OCI-LY3 (cell line): ENCODE data around the gene NPFFR1.

Source experiments
- H2AFZ ChIP-seq: fragments of 200-600, 300-600 bp; shearing (Covaris generic); 2 replicates; pipeline ENCODE4 v1.6.0; 2014; ENCODE audit warnings: antibody characterized with exemption, low read depth, low read length
- H3K27ac ChIP-seq: fragments of 200-600, 300-600 bp; sonication (generic); 2 replicates; pipeline ENCODE4 v1.5.1; 2014; ENCODE audit warnings: mild to moderate bottlenecking, low read length, moderate library complexity, mixed read lengths
- H3K27me3 ChIP-seq: fragments of 200-600, 300-600 bp; sonication (generic); 2 replicates; pipeline ENCODE4 v1.6.1; 2014; ENCODE audit warnings: low read depth, low read length, mixed read lengths
- H3K36me3 ChIP-seq: fragments of 200-600, 300-600 bp; sonication (generic); replicated peaks from 2 replicates; pipeline ENCODE3; 2014; ENCODE audit warnings: low read depth, low read length, mixed read lengths
- H3K4me1 ChIP-seq: fragments of 300-600, 200-600 bp; sonication (generic); 2 replicates; pipeline ENCODE4 v1.6.1; 2014; ENCODE audit warnings: low read length, mixed read lengths
- H3K4me2 ChIP-seq: fragments of 200-600, 300-600 bp; sonication (generic); 2 replicates; pipeline ENCODE4 v1.6.1; 2014; ENCODE audit warnings: low read length, mixed read lengths
- H3K4me3 ChIP-seq: fragments of 300-600, 200-600 bp; sonication (generic); 2 replicates; pipeline ENCODE4 v1.5.1; 2014; ENCODE audit warnings: antibody characterized with exemption, mild to moderate bottlenecking, low read length, moderate library complexity
- H3K79me2 ChIP-seq: fragments of 300-600, 200-600 bp; shearing (Covaris generic); 2 replicates; pipeline ENCODE4 v1.6.1; 2014; ENCODE audit warnings: mild to moderate bottlenecking, low read length, mixed read lengths
- H3K9ac ChIP-seq: fragments of 300-600, 200-600 bp; shearing (Covaris generic); 2 replicates; pipeline ENCODE4 v1.6.0; 2014; ENCODE audit warnings: mild to moderate bottlenecking, low read length, moderate library complexity
- H3K9me3 ChIP-seq: fragments of 200-600, 300-600 bp; shearing (Covaris generic); 2 replicates; pipeline ENCODE4 v1.6.1; 2014; ENCODE audit warnings: low read length, mixed read lengths; ENCODE audit not compliant: insufficient read depth
- H4K20me1 ChIP-seq: fragments of 200-600, 300-600 bp; sonication (generic); 2 replicates; pipeline ENCODE4 v1.6.1; 2016; ENCODE audit warnings: low read length, mixed read lengths; ENCODE audit not compliant: insufficient read depth
- EZH2phosphoT487 ChIP-seq: fragments of 200-600 bp; shearing (Covaris generic); IDR thresholded peaks from 2 replicates; pipeline ENCODE4 v1.6.1; 2018; ENCODE audit warnings: antibody characterized with exemption, mixed run types, low read depth
- TF ChIP-seq, protein P1 (sequence below): fragments of 200-600, 300-600 bp; sonication (generic); IDR thresholded peaks from 2 replicates; pipeline ENCODE4 v1.5.1; 2014; ENCODE audit warnings: antibody characterized with exemption, low read length, low read depth

Gene NPFFR1

GRCh38 chr10:70283071-70283444 is 746 bp downstream of the NPFFR1 start:
- no peaks in the 10 kb centered on the region for H3K27me3 ChIP-seq
- TF ChIP-seq EZH2phosphoT487 = no peak
- H3K4me2 ChIP-seq = no peak overlapping the region
- no peak overlapping the region for H2AFZ ChIP-seq
- no peaks in the 10 kb centered on the region for H3K79me2 ChIP-seq
- no peaks in the 10 kb centered on the region for H3K36me3 ChIP-seq
- H3K27ac ChIP-seq = no peak overlapping the region
- H3K9ac ChIP-seq = no peak overlapping the region
- H3K9me3 ChIP-seq = no peaks in the 10 kb centered on the region
- H3K4me3 ChIP-seq = no peak overlapping the region
- H3K4me1 ChIP-seq = no peaks in the 10 kb centered on the region
- H4K20me1 ChIP-seq = no peaks in the 10 kb centered on the region

DNA sequence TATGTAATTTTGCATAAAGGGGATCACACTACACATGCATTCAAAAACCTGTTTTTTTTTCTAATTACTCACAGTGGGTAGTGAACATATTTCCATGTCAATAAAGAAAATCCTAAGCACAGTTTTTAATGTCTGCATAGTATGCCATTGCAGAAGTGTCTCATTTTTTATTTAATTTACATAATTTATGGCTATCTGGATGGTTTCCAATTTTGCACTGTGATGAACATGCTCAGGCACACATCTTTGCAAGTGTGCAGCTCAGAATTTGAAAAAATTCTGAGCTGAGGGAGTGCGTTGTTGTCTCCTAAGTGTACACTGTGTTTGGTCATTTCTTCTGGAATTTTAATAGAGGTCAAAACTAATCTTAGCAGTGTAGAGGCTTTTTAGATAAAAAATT is 2.2 kb downstream of the NPFFR1 start:
- TF ChIP-seq EZH2phosphoT487 = no peak
- TF ChIP-seq, protein P1, sequence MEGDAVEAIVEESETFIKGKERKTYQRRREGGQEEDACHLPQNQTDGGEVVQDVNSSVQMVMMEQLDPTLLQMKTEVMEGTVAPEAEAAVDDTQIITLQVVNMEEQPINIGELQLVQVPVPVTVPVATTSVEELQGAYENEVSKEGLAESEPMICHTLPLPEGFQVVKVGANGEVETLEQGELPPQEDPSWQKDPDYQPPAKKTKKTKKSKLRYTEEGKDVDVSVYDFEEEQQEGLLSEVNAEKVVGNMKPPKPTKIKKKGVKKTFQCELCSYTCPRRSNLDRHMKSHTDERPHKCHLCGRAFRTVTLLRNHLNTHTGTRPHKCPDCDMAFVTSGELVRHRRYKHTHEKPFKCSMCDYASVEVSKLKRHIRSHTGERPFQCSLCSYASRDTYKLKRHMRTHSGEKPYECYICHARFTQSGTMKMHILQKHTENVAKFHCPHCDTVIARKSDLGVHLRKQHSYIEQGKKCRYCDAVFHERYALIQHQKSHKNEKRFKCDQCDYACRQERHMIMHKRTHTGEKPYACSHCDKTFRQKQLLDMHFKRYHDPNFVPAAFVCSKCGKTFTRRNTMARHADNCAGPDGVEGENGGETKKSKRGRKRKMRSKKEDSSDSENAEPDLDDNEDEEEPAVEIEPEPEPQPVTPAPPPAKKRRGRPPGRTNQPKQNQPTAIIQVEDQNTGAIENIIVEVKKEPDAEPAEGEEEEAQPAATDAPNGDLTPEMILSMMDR = no peak
- H3K36me3 ChIP-seq = no peaks in the 10 kb centered on the region
- H3K4me1 ChIP-seq = peaks cover 4% of the 10 kb centered on the region
- H3K4me2 ChIP-seq = no peak overlapping the region
- H3K27me3 ChIP-seq = no peaks in the 10 kb centered on the region
- no peak overlapping the region for H3K9ac ChIP-seq
- no peaks in the 10 kb centered on the region for H3K79me2 ChIP-seq
- H2AFZ ChIP-seq = no peak overlapping the region
- no peaks in the 10 kb centered on the region for H3K9me3 ChIP-seq
- no peak overlapping the region for H3K4me3 ChIP-seq
- H4K20me1 ChIP-seq = no peaks in the 10 kb centered on the region
- H3K27ac ChIP-seq = no peak overlapping the region

DNA sequence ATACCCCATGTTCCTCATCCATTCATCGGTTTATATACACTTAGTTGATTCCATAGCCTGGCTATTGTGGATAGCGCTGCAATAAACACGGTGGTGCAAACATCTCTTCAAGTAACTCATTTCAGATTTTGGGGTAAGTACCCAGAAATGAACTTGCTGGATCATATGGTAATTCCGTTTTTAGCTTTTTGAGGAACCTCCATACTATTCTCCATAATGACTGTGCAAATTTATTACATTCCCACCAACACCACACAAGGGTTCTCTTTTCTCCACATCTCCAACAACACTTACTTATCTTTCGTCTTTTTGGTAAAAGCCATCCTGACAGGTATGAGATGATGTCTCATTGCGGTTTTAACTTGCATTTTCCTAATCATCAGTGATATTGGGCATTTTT is 3.7 kb downstream of the NPFFR1 start:
- Histone ChIP-seq H2AFZ (no peak overlapping the region), H3K4me2 (no peak overlapping the region), H3K9ac (no peak overlapping the region), H3K4me1 (peaks cover 4% of the 10 kb centered on the region), H4K20me1 (no peaks in the 10 kb centered on the region), H3K79me2 (no peaks in the 10 kb centered on the region), H3K36me3 (no peaks in the 10 kb centered on the region), H3K4me3 (no peak overlapping the region), H3K27me3 (no peaks in the 10 kb centered on the region), H3K9me3 (no peaks in the 10 kb centered on the region), H3K27ac (no peak overlapping the region)
- TF ChIP-seq EZH2phosphoT487 = no peak
- TF ChIP-seq, protein P1 = no peak

DNA sequence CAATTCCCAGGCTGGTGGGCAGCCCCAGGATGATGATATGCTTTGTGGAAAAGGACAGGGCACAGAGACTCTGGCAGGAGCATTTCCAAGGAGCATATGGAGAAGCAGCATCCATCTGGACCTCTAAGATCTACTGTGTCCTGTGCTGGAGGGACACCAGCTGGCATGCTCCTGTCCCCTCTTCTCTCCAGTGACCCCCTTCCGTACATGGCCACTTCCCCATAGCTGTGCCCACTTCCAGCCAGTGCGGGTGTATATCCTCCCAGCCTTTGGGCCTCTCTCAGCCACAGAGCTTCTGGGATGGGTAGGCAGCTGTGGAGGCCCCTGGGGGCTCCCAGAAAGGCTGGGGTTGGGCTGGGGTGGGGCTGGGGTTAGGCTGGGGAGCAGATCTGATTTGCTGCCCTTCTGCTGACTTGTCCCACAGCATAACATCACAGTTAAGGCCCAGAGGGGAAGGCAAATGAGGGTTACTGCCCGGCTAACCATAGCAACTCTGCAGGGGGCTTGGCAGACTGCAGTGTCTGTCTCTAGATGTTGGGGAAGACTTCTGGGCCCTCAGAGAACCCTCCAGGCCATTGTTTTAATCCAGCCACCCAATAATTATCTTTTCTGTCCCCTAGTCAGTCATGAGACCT is 6.3 kb downstream of the NPFFR1 start:
- no peak overlapping the region for H2AFZ ChIP-seq
- H4K20me1 ChIP-seq = no peaks in the 10 kb centered on the region
- H3K79me2 ChIP-seq = no peaks in the 10 kb centered on the region
- H3K27ac ChIP-seq = no peak overlapping the region
- no peak overlapping the region for H3K4me2 ChIP-seq
- no peaks in the 10 kb centered on the region for H3K36me3 ChIP-seq
- H3K9me3 ChIP-seq = no peaks in the 10 kb centered on the region
- H3K4me3 ChIP-seq = no peak overlapping the region
- TF ChIP-seq, protein P1 = no peak
- H3K9ac ChIP-seq = no peak overlapping the region
- H3K4me1 ChIP-seq = peaks cover 29% of the 10 kb centered on the region
- H3K27me3 ChIP-seq = no peaks in the 10 kb centered on the region
